CD14-positive monocyte (primary cell): ENCODE results near the gene AIFM1. TPM values are rescaled to one million over a fixed set of nuclear protein-coding genes. Genes with fewer than 3 reads are reported as not detected.

Source experiments
- DNase-seq, 3 donors: peaks; one replicate each; pipeline ENCODE4 v3.0.0-alpha.2; 2011 to 2022
- H2AFZ ChIP-seq: 2 replicates; pipeline ENCODE4 v1.6.0; 2012; ENCODE audit warnings: mild to moderate bottlenecking, low read depth, low read length, inconsistent platforms; ENCODE audit not compliant: insufficient read depth, poor library complexity, severe bottlenecking
- H3K27ac ChIP-seq, 2 donors: 1 replicate in 1 of 2; 2 replicates in 1 of 2; pipeline ENCODE4 v1.5.1; 2012 to 2013; ENCODE audit warnings: low read length in 2 of 2, control low read depth in 1 of 2, inconsistent platforms in 1 of 2, low read depth in 1 of 2, mild to moderate bottlenecking in 1 of 2
- H3K27me3 ChIP-seq, 2 donors: one replicate each; pipeline versions ENCODE4 v1.6.0 to v1.6.1; 2011 to 2013; ENCODE audit warnings: low read length in 2 of 2; ENCODE audit not compliant: control insufficient read depth in 2 of 2, insufficient read depth in 2 of 2
- H3K36me3 ChIP-seq, 2 donors: replicated peaks in 1 of 2; 1 replicate in 1 of 2; 2 replicates in 1 of 2; pipeline versions ENCODE4 v1.5.1 to v1.6.1; 2012 to 2013; ENCODE audit warnings: low read length in 2 of 2, control low read depth in 1 of 2, inconsistent platforms in 1 of 2, mild to moderate bottlenecking in 1 of 2; ENCODE audit not compliant: insufficient read depth in 2 of 2, control insufficient read depth in 1 of 2
- H3K4me1 ChIP-seq, 2 donors: 1 replicate in 1 of 2; 2 replicates in 1 of 2; pipeline versions ENCODE4 v1.5.1 to v1.6.1; 2012 to 2013; ENCODE audit warnings: low read length in 2 of 2, control low read depth in 1 of 2, inconsistent platforms in 1 of 2, mild to moderate bottlenecking in 1 of 2, moderate library complexity in 1 of 2; ENCODE audit not compliant: insufficient read depth in 2 of 2, control insufficient read depth in 1 of 2
- H3K4me2 ChIP-seq: replicated peaks from 2 replicates; pipeline ENCODE3; 2012; ENCODE audit warnings: low read length, moderate library complexity, mild to moderate bottlenecking; ENCODE audit not compliant: poor library complexity, severe bottlenecking; ENCODE audit errors: extremely low read depth
- H3K4me3 ChIP-seq, 3 experiments: fragments of 200-600 bp in 1 of 3; sonication (generic) in 1 of 3; replicated peaks in 1 of 3; 1 replicate in 2 of 3; 2 replicates in 1 of 3; pipeline ENCODE4 v1.5.1; 2011 to 2013; ENCODE audit warnings: low read length in 3 of 3, mild to moderate bottlenecking in 3 of 3, control low read depth in 2 of 3, low read depth in 2 of 3, inconsistent platforms in 1 of 3, moderate library complexity in 1 of 3
- H3K79me2 ChIP-seq: 2 replicates; pipeline ENCODE4 v1.6.0; 2012; ENCODE audit warnings: mild to moderate bottlenecking, control low read depth, inconsistent platforms, low read length, moderate library complexity; ENCODE audit not compliant: insufficient read depth
- H3K9ac ChIP-seq: 2 replicates; pipeline ENCODE4 v1.6.0; 2017; ENCODE audit warnings: low read length, mild to moderate bottlenecking; ENCODE audit not compliant: insufficient read depth, poor library complexity, severe bottlenecking
- H3K9me3 ChIP-seq, 2 donors: replicated peaks in 1 of 2; 1 replicate in 1 of 2; 2 replicates in 1 of 2; pipeline versions ENCODE4 v1.5.1 to v1.6.1; 2012 to 2013; ENCODE audit warnings: low read length in 2 of 2, control low read depth in 1 of 2; ENCODE audit not compliant: control insufficient read depth in 1 of 2, insufficient read depth in 1 of 2
- H4K20me1 ChIP-seq: 2 replicates; pipeline ENCODE4 v1.6.0; 2012; ENCODE audit warnings: mild to moderate bottlenecking, low read length, control low read depth, moderate library complexity; ENCODE audit not compliant: insufficient read depth
- H3K27ac Mint-ChIP-seq, 7 donors: one replicate each; pipeline ENCODE4 v1.8.0; 2020; ENCODE audit warnings: mild to moderate bottlenecking in 7 of 7, mixed read lengths in 7 of 7, moderate library complexity in 6 of 7, inconsistent platforms in 2 of 7
- H3K27me3 Mint-ChIP-seq, 3 donors: one replicate each; pipeline ENCODE4 v1.8.0; 2021 to 2022; ENCODE audit warnings: low read depth in 3 of 3, mild to moderate bottlenecking in 3 of 3, mixed read lengths in 3 of 3, moderate library complexity in 3 of 3, inconsistent platforms in 1 of 3
- H3K36me3 Mint-ChIP-seq, 2 donors: one replicate each; pipeline ENCODE4 v1.8.0; 2020; ENCODE audit warnings: mixed read lengths in 2 of 2, inconsistent platforms in 1 of 2, mild to moderate bottlenecking in 1 of 2
- H3K4me1 Mint-ChIP-seq: one replicate; pipeline ENCODE4 v1.8.0; 2020; ENCODE audit warnings: mild to moderate bottlenecking, mixed read lengths
- H3K4me3 Mint-ChIP-seq, 2 donors: one replicate each; pipeline ENCODE4 v1.8.0; 2020; ENCODE audit warnings: mild to moderate bottlenecking in 2 of 2, mixed read lengths in 2 of 2, moderate library complexity in 1 of 2
- H3K9me3 Mint-ChIP-seq, 7 donors: one replicate each; pipeline ENCODE4 v1.8.0; 2020 to 2022; ENCODE audit warnings: mixed read lengths in 7 of 7, mild to moderate bottlenecking in 6 of 7, moderate library complexity in 6 of 7, inconsistent platforms in 2 of 7
- WGBS: methylation state at CpG from one replicate; pipeline ENCODE4 v1.1.5; 2013; ENCODE audit warnings: missing lambda C conversion rate; ENCODE audit not compliant: insufficient coverage; 5-methylcytosine and 5-hydroxymethylcytosine counted together
- intact Hi-C, 2 donors: fragments of 100-400 bp; cut with micrococcal nuclease; formaldehyde crosslinking; loops; one replicate each; pipeline versions ENCODE4 v1.15.0 to v1.15.1; 2023
- polyA plus RNA-seq, 3 donors: library from polyadenylated mRNA; depleted of rRNA in 1 of 3; unstranded in 2 of 3; stranded (reverse) in 1 of 3; fragments of 300-500 nt in 2 of 3; fragments of >200 nt in 1 of 3; fragmentation: Illumina TruSeq in 2 of 3; gene quantifications; 1 replicate in 2 of 3; 2 replicates in 1 of 3; pipeline ENCODE4 v1.2.3, GENCODE V29; 2012 to 2021
- TF ChIP-seq, protein P1 (sequence below): fragments of 200-600 bp; IDR thresholded peaks from one replicate; pipeline ENCODE4 v1.8.0; 2022; ENCODE audit warnings: antibody characterized with exemption, mild to moderate bottlenecking

AIFM1 gene
- polyA plus RNA-seq, 3 donors = 15.1 to 19.1 (median 18.6) TPM

DNA sequence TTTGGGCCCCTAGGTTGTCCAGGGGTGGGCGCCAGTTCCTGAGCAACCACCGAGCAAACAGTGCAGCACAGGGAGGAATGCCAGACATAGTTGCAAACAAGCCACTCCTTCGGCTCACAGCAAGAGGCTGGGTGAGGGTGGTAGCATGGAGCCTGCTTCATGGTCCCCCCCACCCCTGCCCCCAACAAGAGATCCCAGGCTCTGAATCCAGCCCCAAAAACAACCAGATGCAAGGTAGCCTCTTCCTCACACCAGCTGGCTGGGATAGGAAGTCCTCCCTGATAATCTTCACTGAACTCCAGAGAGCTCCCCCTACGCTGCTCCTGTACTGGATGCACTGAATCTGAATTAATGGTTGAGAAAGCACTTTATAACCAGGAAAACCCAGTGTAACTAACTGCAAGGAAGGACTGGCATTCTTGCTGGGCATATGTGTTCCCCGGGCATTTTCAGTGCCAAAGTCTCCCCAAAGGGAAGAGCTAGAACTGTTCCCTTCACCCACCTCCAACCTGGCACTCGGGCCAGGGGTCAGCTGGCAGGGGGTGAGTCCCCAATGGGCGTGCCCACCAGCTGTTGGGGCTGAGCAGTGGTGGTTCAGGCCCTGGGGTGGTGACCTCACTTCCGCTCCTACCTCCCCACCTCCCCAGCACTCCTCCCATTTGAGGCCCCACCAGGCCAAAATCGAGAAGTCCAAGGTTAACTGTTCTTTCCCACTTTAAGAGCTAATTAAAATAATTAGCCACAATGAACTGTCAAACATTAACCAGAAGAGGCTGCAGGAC lies 56.8 kb downstream of the AIFM1 start:
- peaks cover 0 to 7% (median 1%) of the 10 kb centered on the region in 3 donors for H3K27me3 Mint-ChIP-seq
- Histone ChIP-seq H3K9me3 (no peaks in the 10 kb centered on the region), H3K4me1 (peaks cover 61% of the 10 kb centered on the region in 2 donors), H3K79me2 (peaks cover 79% of the 10 kb centered on the region), H3K4me3 (peak overlapping the region; percentile 76 to 94 (median 91)), H3K27ac (peak overlapping the region; percentile 91 to 93), H4K20me1 (peaks cover 55% of the 10 kb centered on the region), H3K36me3 (peaks cover 5% of the 10 kb centered on the region in 2 donors), H3K27me3 (no peaks in the 10 kb centered on the region), H2AFZ (no peak overlapping the region), H3K9ac (peak overlapping the region; percentile 97), H3K4me2 (peak overlapping the region; percentile 85)
- peaks cover 57% of the 10 kb centered on the region for H3K4me1 Mint-ChIP-seq
- H3K4me3 Mint-ChIP-seq = peak overlapping the region; percentile 94 to 98
- peak overlapping the region; percentile 94 to 98 (median 95) for H3K27ac Mint-ChIP-seq
- TF ChIP-seq, protein P1, sequence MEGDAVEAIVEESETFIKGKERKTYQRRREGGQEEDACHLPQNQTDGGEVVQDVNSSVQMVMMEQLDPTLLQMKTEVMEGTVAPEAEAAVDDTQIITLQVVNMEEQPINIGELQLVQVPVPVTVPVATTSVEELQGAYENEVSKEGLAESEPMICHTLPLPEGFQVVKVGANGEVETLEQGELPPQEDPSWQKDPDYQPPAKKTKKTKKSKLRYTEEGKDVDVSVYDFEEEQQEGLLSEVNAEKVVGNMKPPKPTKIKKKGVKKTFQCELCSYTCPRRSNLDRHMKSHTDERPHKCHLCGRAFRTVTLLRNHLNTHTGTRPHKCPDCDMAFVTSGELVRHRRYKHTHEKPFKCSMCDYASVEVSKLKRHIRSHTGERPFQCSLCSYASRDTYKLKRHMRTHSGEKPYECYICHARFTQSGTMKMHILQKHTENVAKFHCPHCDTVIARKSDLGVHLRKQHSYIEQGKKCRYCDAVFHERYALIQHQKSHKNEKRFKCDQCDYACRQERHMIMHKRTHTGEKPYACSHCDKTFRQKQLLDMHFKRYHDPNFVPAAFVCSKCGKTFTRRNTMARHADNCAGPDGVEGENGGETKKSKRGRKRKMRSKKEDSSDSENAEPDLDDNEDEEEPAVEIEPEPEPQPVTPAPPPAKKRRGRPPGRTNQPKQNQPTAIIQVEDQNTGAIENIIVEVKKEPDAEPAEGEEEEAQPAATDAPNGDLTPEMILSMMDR = no peak
- no CpG with 5 or more reads among the region's 9 CpGs for WGBS
- H3K36me3 Mint-ChIP-seq = peaks cover 13 to 21% of the 10 kb centered on the region in 2 donors
- H3K9me3 Mint-ChIP-seq = peaks cover 0 to 8% (median 4%) of the 10 kb centered on the region in 7 donors
- peak; percentile 75 to 84 (median 80) for DNase-seq
- intact Hi-C loops = no loop called here

DNA sequence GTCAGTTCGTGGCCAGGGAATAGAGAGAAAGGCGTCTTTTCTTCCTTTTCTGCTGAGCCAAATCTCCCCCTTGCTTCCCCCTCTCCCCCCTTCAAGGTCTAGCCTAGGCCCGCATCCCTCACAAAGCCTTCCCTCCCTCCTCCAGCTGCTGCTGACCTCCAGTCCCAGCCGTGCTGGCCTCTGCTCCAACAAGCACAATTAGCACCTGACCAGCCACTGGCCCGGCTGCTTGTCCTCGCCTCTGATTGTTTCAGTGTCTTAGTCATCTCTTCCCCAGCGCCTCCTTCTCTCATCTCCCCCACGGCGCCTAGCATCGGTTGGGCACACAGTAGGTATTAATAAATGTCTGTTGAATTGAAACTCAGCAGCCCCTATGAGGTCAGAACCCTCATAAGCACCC lies 59.6 kb downstream of the AIFM1 start:
- peak overlapping the region; percentile 24 to 95 (median 77) for H3K27ac Mint-ChIP-seq
- TF ChIP-seq, protein P1 = no peak
- H3K9me3 ChIP-seq = no peaks in the 10 kb centered on the region
- peaks cover 0 to 8% (median 0%) of the 10 kb centered on the region in 7 donors for H3K9me3 Mint-ChIP-seq
- H3K4me3 Mint-ChIP-seq = peak overlapping the region; percentile 53 to 67
- peaks cover 78% of the 10 kb centered on the region for H4K20me1 ChIP-seq
- H3K79me2 ChIP-seq = peaks cover 92% of the 10 kb centered on the region
- H3K9ac ChIP-seq = no peak overlapping the region
- intact Hi-C loops = no loop called here
- peaks cover 0 to 12% (median 1%) of the 10 kb centered on the region in 3 donors for H3K27me3 Mint-ChIP-seq
- no peak overlapping the region for H2AFZ ChIP-seq
- peaks cover 5% of the 10 kb centered on the region in 2 donors for H3K36me3 ChIP-seq
- peaks cover 57% of the 10 kb centered on the region for H3K4me1 Mint-ChIP-seq
- H3K4me3 ChIP-seq = peak overlapping the region in 1 of 3 experiments; percentile 28
- H3K4me1 ChIP-seq = peaks cover 54 to 63% of the 10 kb centered on the region in 2 donors
- H3K36me3 Mint-ChIP-seq = peaks cover 14 to 24% of the 10 kb centered on the region in 2 donors
- H3K27ac ChIP-seq = peak overlapping the region; percentile 32 to 58
- no CpG with 5 or more reads among the region's 10 CpGs for WGBS
- no peak for DNase-seq
- no peaks in the 10 kb centered on the region for H3K27me3 ChIP-seq
- H3K4me2 ChIP-seq = peak overlapping the region; percentile 23
